Occipital lobe (tissue), 2 donors: ENCODE data around the gene PACSIN3. TPM values are rescaled to one million over a fixed set of nuclear protein-coding genes. Genes with fewer than 3 reads are reported as not detected.

ENCODE experiments used
- DNase-seq: peaks from one replicate; lab custom pipeline; 2025; lab: John Stamatoyannopoulos, UW
- total RNA-seq: library from RNA; depleted of rRNA; stranded (reverse); fragments of >200 nt; gene quantifications from one replicate; pipeline ENCODE4 v1.2.3, GENCODE V29; 2014

The PACSIN3 gene
- total RNA-seq, 1 donor from 2014 or later, result 3.9 TPM

- DNase-seq, result peak; percentile 96
These were observed 9.7 kb downstream of the PACSIN3 start, which contains the start of gene ARFGAP2 for GRCh38 chr11:47176328-47177228. Gene ARFGAP2 (minus strand): TSS chr11:47176879. CDS start chr11:47176853, 26 bp downstream.

DNA sequence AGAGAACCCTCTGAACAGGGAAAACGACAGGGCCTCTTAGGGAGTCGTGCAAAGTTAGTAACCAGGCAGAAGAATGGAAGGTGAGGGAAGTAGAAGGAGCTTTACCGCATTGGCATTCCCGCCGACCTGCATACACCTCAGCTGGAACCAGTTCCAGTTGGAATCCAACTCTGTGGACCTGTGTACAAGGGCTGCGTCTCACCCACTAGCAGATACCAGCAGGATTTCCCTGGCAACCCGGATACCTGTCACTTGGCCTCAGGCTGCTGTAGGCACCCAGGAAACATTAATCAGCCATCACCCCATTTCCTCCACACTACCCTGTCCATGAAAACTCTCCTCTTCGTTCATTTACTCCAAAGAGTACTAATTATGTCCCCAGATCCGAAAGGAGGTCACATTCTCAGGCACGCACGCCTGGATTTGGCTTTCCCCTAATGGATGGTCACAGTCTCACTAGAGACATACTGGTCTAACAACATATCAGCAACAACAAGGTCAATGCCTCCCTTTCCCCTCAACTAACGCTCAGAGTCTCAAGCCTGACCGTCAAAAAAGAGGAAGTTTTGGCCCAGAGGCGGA, 10.4 kb downstream of the PACSIN3 start:
- no peak for DNase-seq

DNA sequence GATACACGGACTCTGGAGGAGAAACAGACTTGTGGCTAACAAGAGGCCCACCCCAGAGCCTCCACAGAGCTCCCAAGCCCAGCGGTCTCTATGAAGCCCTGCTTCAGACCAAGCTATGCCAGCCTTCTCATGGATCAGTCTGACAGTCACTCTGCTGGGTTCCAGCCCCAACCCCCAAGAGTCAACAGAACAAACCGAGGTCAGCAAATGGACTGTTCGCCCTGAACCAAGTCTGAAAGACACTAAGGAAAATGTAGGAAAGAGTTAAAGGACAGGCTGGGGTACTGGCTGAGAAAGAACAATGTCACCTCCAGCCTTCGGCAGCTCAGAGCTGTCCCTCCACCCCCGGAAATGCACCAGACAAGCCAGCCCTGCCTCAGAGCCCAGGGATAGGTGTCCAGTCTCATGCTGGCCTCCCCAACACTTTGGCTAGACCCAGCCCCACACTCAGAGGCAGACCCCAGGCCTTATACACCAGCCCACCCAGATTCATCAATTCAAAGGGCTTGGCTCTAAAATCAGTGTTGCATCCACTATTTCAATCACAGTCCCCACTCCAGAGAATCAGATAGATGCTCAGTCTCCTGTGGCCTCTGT, 13.4 kb downstream of the PACSIN3 start:
- DNase-seq, result no peak

DNA sequence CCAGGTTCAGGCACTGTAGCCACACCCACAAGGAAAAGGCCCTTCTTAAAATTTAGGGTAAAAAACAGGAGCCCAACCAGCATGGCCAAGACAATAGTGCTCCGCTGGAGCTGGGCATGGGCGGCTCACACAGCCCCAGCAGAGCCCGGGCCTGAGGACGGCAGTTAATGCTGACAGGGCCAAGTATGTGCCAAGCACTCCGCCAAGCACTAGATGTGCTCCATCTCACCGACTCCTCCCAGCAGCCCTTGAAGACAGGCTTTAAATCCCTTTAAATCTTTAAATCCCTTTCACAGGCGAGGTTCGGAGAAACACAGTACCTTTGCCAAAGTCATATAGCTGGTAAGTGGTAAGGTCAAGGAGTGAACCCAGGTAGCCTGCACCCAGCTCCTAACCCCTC, 14.4 kb downstream of the PACSIN3 start:
- no peak for DNase-seq

DNA sequence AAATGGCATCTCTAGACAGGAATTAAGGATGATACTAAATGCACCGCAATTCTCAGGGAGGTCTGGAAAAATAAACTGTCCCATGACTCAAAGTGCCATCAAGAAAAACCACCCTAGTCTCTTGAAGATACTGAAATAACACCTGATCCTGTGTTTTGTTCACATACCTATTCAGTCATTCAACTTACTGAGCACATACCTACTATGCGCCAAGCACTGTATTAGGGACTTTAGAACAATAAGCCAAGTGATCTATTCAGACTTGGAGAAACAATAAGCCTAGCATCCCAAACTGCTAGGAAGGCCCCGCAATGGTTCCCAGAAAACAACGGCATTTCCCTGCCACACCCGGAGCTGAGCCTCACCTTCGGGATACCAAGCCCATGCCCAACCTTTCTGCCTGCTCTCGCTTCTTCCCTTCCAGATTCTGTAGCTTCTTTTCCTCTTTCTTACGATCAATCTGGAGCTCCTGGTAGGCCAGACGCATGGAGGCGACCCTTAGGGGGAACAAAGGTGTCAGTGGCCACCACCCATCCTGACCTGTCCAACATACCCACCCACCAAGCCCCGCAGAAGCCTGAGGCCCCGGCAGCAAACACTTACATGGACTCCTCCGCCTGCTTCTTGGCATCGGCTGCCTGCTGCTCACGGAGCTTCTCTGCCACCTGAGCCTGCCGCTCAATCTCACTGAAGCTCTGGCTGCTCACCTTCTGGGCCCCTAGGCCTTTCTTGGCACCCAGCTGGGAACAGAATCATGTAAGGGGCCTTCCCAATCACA, 15.0 kb downstream of the PACSIN3 start:
- no peak for DNase-seq

- DNase-seq, result no peak
These were observed 19.9 kb downstream of the PACSIN3 start for GRCh38 chr11:47166368-47166767.

DNA sequence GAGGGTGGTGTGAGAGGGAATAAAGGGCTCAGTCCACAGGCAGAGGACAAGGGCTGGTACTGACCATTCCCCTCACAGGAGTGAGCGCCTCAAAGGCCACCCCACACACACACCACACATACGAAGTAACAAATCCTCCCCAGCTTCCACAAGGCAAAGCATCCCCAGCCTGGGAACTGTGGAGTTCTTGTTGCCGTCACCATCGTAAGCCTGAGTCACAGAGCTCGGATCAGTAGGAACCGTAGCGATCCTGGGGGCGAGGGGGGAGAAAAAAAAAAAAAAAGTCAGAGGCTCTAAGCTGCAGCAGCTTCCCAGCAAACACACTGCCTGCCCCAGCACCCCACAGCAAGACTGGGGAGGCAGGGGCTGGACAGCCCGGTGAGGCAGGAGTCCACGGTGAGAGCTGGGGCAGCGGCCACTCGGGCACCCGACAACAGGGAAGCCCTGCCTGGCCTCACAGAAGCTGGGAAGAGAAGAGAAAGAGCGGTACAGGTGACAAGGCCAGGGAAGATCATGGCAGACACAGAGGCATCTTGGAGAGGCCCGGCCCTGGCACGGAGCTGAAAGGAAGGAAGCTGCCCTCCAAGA, 20.9 kb downstream of the PACSIN3 start:
- no peak for DNase-seq

GRCh38 chr11:47164321-47164720, 21.9 kb downstream of the PACSIN3 start:
- DNase-seq, result no peak

GRCh38 chr11:47163898-47164297, 22.3 kb downstream of the PACSIN3 start:
- DNase-seq, result no peak

DNA sequence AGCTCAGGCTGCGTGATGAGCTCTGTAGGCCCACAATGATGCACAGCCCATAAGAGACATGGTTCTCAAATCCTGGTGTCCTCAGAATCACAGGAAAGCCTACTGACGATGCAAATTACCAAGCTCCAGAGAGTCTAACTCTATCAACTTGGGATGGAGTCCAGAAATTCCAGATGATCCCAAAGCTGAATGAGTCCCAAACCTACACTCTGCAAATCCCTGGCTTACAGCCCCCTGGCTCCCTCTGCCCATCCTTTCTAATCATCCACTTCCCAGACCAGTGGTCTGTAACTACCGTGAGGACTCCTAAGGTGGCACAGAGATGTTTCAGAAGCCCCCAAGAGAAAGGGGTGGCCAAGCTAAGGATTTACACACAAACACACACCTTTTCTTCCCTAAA, 23.0 kb downstream of the PACSIN3 start:
- no peak for DNase-seq

- no peak for DNase-seq
These were observed 23.8 kb downstream of the PACSIN3 start for GRCh38 chr11:47162426-47162825.

DNA sequence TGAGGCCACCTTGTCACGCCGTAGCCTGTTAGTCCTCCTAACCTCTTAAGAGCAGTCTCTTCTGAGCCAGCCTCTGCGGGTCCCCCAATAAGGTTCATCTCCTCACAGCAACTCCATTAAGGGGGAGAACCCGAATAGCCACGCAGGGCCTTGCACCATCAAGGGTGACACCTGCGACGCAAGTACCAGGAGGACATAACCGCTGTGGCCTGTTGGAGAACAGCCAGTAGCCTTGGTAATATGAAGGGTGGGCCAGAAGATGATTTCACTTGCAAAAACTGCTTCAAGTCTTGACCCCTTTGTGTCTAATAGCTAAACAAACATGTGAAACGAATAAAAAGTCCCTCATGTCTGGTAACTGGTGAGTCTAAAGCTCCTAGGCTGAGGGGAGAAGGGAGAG, 24.3 kb downstream of the PACSIN3 start:
- DNase-seq, result no peak

DNA sequence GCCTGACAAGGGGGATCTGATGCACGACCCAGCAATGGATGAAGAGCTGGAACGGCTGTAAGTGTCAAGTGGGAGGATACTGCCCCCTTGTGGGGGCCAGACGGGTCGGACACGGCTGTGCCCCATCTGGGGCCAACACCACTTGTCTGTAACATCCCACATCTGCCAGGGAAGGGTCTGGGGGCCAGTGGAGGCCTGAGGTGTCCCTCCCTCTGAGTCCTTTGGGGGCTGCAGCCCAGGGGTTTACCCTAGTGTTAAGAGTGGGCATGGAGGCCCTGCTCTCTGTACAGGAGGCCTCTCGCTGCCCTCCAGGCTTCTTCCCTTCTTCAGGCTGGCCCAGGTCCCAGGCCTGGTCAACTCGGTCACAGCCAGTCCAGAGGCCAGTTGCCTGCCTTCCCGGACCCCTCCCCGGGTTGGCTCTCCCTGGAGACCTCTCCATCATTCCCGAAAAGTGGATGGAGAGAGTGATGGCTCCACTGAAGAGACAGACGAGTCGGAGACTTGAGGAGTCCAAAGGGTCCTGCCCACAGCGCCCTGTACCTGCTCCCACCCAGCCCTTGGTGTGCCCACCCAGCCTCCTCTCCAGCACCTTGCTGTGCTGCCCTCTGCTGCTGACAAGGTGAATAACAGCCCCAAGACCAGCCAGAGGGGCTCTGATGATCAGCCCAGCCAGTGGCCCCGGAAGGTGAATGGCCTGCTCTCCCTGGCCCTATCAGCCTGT, 24.9 kb downstream of the PACSIN3 start:
- DNase-seq, result no peak

DNA sequence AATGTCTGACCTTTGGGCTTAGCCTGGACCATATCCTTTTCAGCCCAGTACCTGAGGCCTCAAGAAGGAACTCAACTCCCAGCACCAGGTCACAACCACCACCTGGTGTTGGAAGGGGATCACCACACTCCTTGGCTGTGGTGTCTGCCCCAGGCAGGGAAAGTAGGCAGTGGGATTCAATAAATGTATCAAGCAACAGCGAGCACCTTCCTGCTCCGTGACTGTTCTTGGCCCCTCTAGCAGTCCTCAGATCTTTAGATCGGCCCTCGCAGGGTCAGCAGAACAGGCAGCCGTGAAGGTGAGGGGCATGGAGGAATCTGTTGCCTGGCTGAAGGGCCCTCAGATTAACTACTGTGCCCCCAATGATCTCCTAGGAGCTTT, 25.5 kb downstream of the PACSIN3 start:
- DNase-seq, result no peak

GRCh38 chr11:47158242-47158641, 28.0 kb downstream of the PACSIN3 start:
- no peak for DNase-seq

- DNase-seq, result no peak
These were observed 28.4 kb downstream of the PACSIN3 start for GRCh38 chr11:47157805-47158204.

DNA sequence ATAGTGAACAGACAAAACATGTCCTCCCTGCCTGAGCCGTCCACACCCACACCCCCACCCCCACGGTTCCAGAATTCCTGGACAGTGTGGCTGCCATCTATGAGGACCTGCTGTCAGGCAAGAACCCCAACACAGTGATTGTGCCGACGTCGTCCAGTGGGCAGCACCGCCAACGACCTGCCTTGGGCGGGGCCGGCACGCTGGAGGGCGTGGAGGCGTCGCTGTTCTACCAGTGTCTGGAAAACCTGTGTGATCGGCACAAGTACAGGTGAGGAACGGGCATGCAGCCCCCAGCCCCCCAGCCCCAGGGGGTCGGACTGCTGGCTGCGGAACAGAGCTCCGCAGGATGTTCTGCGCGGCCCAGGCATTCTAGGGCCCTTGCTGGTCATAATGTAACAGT, 29.3 kb downstream of the PACSIN3 start:
- DNase-seq, result no peak

GRCh38 chr11:47156333-47156732, 29.9 kb downstream of the PACSIN3 start:
- no peak for DNase-seq

- DNase-seq, result no peak
These were observed 30.4 kb downstream of the PACSIN3 start for GRCh38 chr11:47155879-47156278.
